ENCODE measurements around the gene PRKAB1. TPM values are rescaled to one million over a fixed set of nuclear protein-coding genes. Genes with fewer than 3 reads are reported as not detected.

The PRKAB1 gene
- total RNA-seq, 1 experiment from 2014 or later: 42.2 TPM

DNA sequence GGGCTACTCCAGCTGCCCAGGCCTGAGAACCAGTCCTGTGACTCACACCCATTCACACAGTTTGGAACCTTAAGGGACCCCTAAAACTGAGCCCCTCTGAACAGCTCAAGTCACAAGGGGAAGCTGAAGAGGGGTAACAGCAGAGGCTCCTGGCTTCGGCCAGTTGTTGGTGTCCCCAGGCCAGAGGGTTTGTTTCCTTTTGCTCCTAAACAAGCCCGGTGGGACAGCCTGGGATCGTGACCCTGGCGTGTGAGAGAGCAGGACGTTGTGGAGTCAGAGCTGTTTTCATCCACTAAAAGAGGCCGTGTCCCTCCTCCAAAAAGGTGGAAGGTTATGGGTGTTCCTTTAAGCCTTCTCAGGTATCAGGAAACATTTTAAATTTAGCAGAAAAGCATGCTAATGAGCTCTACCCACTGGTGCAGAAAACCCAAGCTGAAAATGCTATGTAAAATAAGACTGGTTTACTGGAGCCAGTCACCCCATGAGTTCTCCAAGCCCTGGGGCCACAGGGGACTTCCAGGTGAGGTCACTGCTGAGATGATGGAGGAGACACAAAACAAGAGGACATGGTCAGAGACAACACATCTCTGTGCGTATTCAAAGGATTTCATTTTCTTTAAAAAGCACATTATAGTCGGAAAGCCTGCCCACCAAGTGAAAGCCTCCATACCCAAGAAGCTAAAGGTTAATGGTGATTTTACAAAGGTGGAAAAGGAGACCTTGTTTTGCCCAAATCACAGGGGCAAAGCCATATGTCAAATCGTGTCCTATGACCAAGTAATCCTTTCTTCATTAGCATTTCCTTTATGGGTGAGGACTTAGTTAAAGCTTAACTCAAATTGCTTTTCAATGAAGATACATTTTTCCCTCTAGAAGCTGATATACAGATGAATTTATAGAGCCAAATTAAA lies 14.1 kb downstream of the PRKAB1 start:
- H4K8ac ChIP-seq (replicated peaks; ENCODE audit: insufficient read length, low read depth, low read length): no peak overlapping the region
- peak overlapping the region; percentile 70 to 95 (median 93); a peak in 6 of 7 replicates for H3K27ac Mint-ChIP-seq

More for the DNA sequence above, 14.1 kb downstream of the PRKAB1 start:
- Mint-ChIP-seq H3K27me3 (ENCODE audit: low read depth) (no peaks in the 10 kb centered on the region), H3K9me3 (no peaks in the 10 kb centered on the region; a peak in 1 of 5 replicates), H3K4me1 (peaks cover 17 to 33% of the 10 kb centered on the region in 2 experiments), H3K36me3 (ENCODE audit: insufficient read depth in 1 of 3, low read depth in 3 of 3) (peaks cover 30 to 63% (median 47%) of the 10 kb centered on the region in 3 experiments; a peak in 6 of 7 replicates), H3K4me3 (no peak overlapping the region)
- H3K4me2 ChIP-seq (ENCODE audit: insufficient read depth, insufficient read length, low read length): no peak overlapping the region
- no peak overlapping the region for H2BK20ac ChIP-seq (ENCODE audit: low read depth, low read length, poor library complexity, severe bottlenecking)
- no peaks in the 10 kb centered on the region for H3K79me1 ChIP-seq (ENCODE audit: insufficient read depth, low read depth, low read length, poor library complexity, severe bottlenecking)
- no peak overlapping the region for H3K9ac ChIP-seq (ENCODE audit: extremely low read depth, insufficient read length, low read length)
- H3K14ac ChIP-seq (ENCODE audit: insufficient read depth, low read length): no peak overlapping the region
- TF ChIP-seq, protein P1, sequence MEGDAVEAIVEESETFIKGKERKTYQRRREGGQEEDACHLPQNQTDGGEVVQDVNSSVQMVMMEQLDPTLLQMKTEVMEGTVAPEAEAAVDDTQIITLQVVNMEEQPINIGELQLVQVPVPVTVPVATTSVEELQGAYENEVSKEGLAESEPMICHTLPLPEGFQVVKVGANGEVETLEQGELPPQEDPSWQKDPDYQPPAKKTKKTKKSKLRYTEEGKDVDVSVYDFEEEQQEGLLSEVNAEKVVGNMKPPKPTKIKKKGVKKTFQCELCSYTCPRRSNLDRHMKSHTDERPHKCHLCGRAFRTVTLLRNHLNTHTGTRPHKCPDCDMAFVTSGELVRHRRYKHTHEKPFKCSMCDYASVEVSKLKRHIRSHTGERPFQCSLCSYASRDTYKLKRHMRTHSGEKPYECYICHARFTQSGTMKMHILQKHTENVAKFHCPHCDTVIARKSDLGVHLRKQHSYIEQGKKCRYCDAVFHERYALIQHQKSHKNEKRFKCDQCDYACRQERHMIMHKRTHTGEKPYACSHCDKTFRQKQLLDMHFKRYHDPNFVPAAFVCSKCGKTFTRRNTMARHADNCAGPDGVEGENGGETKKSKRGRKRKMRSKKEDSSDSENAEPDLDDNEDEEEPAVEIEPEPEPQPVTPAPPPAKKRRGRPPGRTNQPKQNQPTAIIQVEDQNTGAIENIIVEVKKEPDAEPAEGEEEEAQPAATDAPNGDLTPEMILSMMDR (conservative IDR thresholded peaks at IDR 0.05): no peak
- H2BK12ac ChIP-seq (ENCODE audit: insufficient read length, low read depth, low read length): no peak overlapping the region
- no peak overlapping the region for H2AK5ac ChIP-seq (ENCODE audit: insufficient read length, low read length)
- no peak overlapping the region for H2BK120ac ChIP-seq (ENCODE audit: low read depth, low read length, poor library complexity, severe bottlenecking)
- H3K18ac ChIP-seq (ENCODE audit: insufficient read length, low read depth, low read length): no peak overlapping the region
- H3K27ac ChIP-seq (ENCODE audit: insufficient read length, low read depth, low read length): no peak overlapping the region
- H4K20me1 ChIP-seq (ENCODE audit: control insufficient read depth, insufficient read depth, insufficient read length): no peaks in the 10 kb centered on the region
- no peak overlapping the region for H2AFZ ChIP-seq (ENCODE audit: low read length)
- H3K56ac ChIP-seq (ENCODE audit: insufficient read length, low read depth, low read length): no peak overlapping the region
- H4K91ac ChIP-seq (ENCODE audit: insufficient read length, low read depth, low read length): no peak overlapping the region
- H3T11ph ChIP-seq (ENCODE audit: low read length): no peak overlapping the region
- no peaks in the 10 kb centered on the region for H3K9me3 ChIP-seq (ENCODE audit: control insufficient read depth, low read depth, low read length)
- H2BK15ac ChIP-seq (ENCODE audit: low read depth, low read length): no peak overlapping the region
- WGBS (ENCODE audit: extremely low coverage, insufficient read length, low lambda C conversion rate): no CpG with 5 or more reads among the region's 9 CpGs
- no peak overlapping the region for H3K4ac ChIP-seq (ENCODE audit: low read depth, low read length)
- H3K79me2 ChIP-seq (ENCODE audit: insufficient read depth, low read length): no peaks in the 10 kb centered on the region
- no peaks in the 10 kb centered on the region for H3K4me1 ChIP-seq (ENCODE audit: insufficient read depth, low read length)
- DNase-seq: no peak
- no peaks in the 10 kb centered on the region for H3K27me3 ChIP-seq (ENCODE audit: insufficient read depth, low read length)
- H3K23ac ChIP-seq (ENCODE audit: insufficient read length, low read depth, low read length): no peak overlapping the region
- H3K23me2 ChIP-seq (ENCODE audit: insufficient read length, low read depth, low read length, poor library complexity, severe bottlenecking): no peaks in the 10 kb centered on the region
- H2BK5ac ChIP-seq (ENCODE audit: insufficient read length, low read length): no peak overlapping the region
- H4K5ac ChIP-seq (ENCODE audit: insufficient read length, low read depth, low read length): no peak overlapping the region

Measured in H9 (cell line).